Measurements from ENCODE around the gene CXCL14.
A peak's percentile ranks its signal among the peaks of the same experiment; 100 is the strongest.

Gene CXCL14

GRCh38 chr5:135565266-135565665 is 13.5 kb downstream of the CXCL14 start:
- no peak overlapping the region for H3K4me3 ChIP-seq (replicated peaks; ENCODE audit: low read depth, low read length)

GRCh38 chr5:135564331-135564730 is 14.5 kb downstream of the CXCL14 start:
- H3K36me3 ChIP-seq (ENCODE audit: control insufficient read depth, insufficient read depth, low read length): no peaks in the 10 kb centered on the region
- H3K4me3 ChIP-seq (replicated peaks; ENCODE audit: low read depth, low read length): no peak overlapping the region
- no peak for DNase-seq (ENCODE audit: extremely low read depth, insufficient read length)
- TF ChIP-seq CTCF (IDR thresholded peaks at IDR 0.05; ENCODE audit: insufficient read depth, low read length, poor library complexity, severe bottlenecking): no peak
- H3K27me3 ChIP-seq (replicated peaks; ENCODE audit: control insufficient read depth, insufficient read depth, low read length): no peaks in the 10 kb centered on the region; the same call in none of the 2 replicates

More at GRCh38 chr5:135565266-135565665, 13.5 kb downstream of the CXCL14 start:
- H3K36me3 ChIP-seq (ENCODE audit: control insufficient read depth, insufficient read depth, low read length): no peaks in the 10 kb centered on the region
- no peaks in the 10 kb centered on the region; the same call in none of the 2 replicates for H3K27me3 ChIP-seq (replicated peaks; ENCODE audit: control insufficient read depth, insufficient read depth, low read length)
- TF ChIP-seq CTCF (IDR thresholded peaks at IDR 0.05; ENCODE audit: insufficient read depth, low read length, poor library complexity, severe bottlenecking): no peak
- no peak for DNase-seq (ENCODE audit: extremely low read depth, insufficient read length)

GRCh38 chr5:135561266-135561665 is 17.5 kb downstream of the CXCL14 start:
- Histone ChIP-seq H3K4me3 (replicated peaks; ENCODE audit: low read depth, low read length) (no peak overlapping the region), H3K36me3 (ENCODE audit: control insufficient read depth, insufficient read depth, low read length) (no peaks in the 10 kb centered on the region), H3K27me3 (replicated peaks; ENCODE audit: control insufficient read depth, insufficient read depth, low read length) (no peaks in the 10 kb centered on the region; the same call in 1 of the 2 replicates)
- TF ChIP-seq CTCF (IDR thresholded peaks at IDR 0.05; ENCODE audit: insufficient read depth, low read length, poor library complexity, severe bottlenecking): no peak
- DNase-seq (ENCODE audit: extremely low read depth, insufficient read length): no peak

- TF ChIP-seq CTCF (IDR thresholded peaks at IDR 0.05; ENCODE audit: insufficient read depth, low read length, poor library complexity, severe bottlenecking): peak; percentile 88
- peak; percentile 53 for DNase-seq (ENCODE audit: extremely low read depth, insufficient read length)
- no peaks in the 10 kb centered on the region for H3K36me3 ChIP-seq (ENCODE audit: control insufficient read depth, insufficient read depth, low read length)
- H3K4me3 ChIP-seq (replicated peaks; ENCODE audit: low read depth, low read length): no peak overlapping the region
- no peaks in the 10 kb centered on the region; the same call in 1 of the 2 replicates for H3K27me3 ChIP-seq (replicated peaks; ENCODE audit: control insufficient read depth, insufficient read depth, low read length)
Observed at GRCh38 chr5:135560858-135561257, 17.9 kb downstream of the CXCL14 start.

- TF ChIP-seq CTCF (IDR thresholded peaks at IDR 0.05; ENCODE audit: insufficient read depth, low read length, poor library complexity, severe bottlenecking): no peak
- Histone ChIP-seq H3K4me3 (replicated peaks; ENCODE audit: low read depth, low read length) (no peak overlapping the region), H3K27me3 (replicated peaks; ENCODE audit: control insufficient read depth, insufficient read depth, low read length) (no peaks in the 10 kb centered on the region), H3K36me3 (ENCODE audit: control insufficient read depth, insufficient read depth, low read length) (no peaks in the 10 kb centered on the region)
- no peak for DNase-seq (ENCODE audit: extremely low read depth, insufficient read length)
Observed at GRCh38 chr5:135559354-135559753, 19.4 kb downstream of the CXCL14 start.
